H1 (cell line): ENCODE data around the gene GALT. TPM values are rescaled to one million over a fixed set of nuclear protein-coding genes. Genes with fewer than 3 reads are reported as not detected.
A peak's percentile ranks its signal among the peaks of the same experiment; 100 is the strongest.

ENCODE experiments used
- CTCF ChIA-PET: fragments of 300-600 bp; sonication (Branson Sonifier 250); formaldehyde crosslinking; loops from one replicate; lab custom pipeline; 2021; ENCODE audit not compliant: partially characterized antibody; lab: Charles Lee
- POLR2A ChIA-PET: fragments of 300-600 bp; sonication (Branson Sonifier 250); formaldehyde crosslinking; loops from one replicate; lab custom pipeline; 2021; ENCODE audit warnings: inconsistent platforms; ENCODE audit not compliant: partially characterized antibody; lab: Charles Lee
- DNase-seq, 2 experiments: peaks; one replicate each; pipeline versions ENCODE4 v3.0.0 to v3.0.0-alpha.2; 2010 to 2022; ENCODE audit warnings: low spot score in 2 of 2, low read depth in 1 of 2, mixed read lengths in 1 of 2
- FAIRE-seq: peaks from 2 replicates; lab custom pipeline; 2011; peaks lifted over from hg19 to GRCh38; lab: Jason Lieb, UNC
- H2AFZ ChIP-seq: 2 replicates; pipeline ENCODE4 v1.8.1; 2012; ENCODE audit warnings: low read length, inconsistent platforms
- H2AK5ac ChIP-seq: 2 replicates; pipeline ENCODE4 v1.6.1; 2013; ENCODE audit warnings: low read depth, low read length
- H2BK120ac ChIP-seq: replicated peaks from 2 replicates; pipeline ENCODE3; 2013; ENCODE audit warnings: low read depth, low read length, inconsistent platforms
- H2BK12ac ChIP-seq: 2 replicates; pipeline ENCODE4 v1.6.1; 2013; ENCODE audit warnings: low read depth, low read length
- H2BK15ac ChIP-seq: 2 replicates; pipeline ENCODE4 v1.6.1; 2013; ENCODE audit warnings: low read length
- H2BK20ac ChIP-seq: 2 replicates; pipeline ENCODE4 v1.6.1; 2013; ENCODE audit warnings: low read length
- H2BK5ac ChIP-seq: 2 replicates; pipeline ENCODE4 v1.6.1; 2013; ENCODE audit warnings: low read depth, low read length
- H3K14ac ChIP-seq: 2 replicates; pipeline ENCODE4 v1.6.1; 2013; ENCODE audit warnings: inconsistent platforms; ENCODE audit not compliant: insufficient read length
- H3K18ac ChIP-seq: 2 replicates; pipeline ENCODE4 v1.6.1; 2013; ENCODE audit warnings: low read length; ENCODE audit errors: extremely low read depth
- H3K23ac ChIP-seq: 2 replicates; pipeline ENCODE4 v1.6.1; 2013; ENCODE audit warnings: inconsistent platforms; ENCODE audit not compliant: insufficient read length
- H3K23me2 ChIP-seq: 2 replicates; pipeline ENCODE4 v1.6.1; 2013; ENCODE audit warnings: low read depth, low read length
- H3K27ac ChIP-seq: 2 replicates; pipeline ENCODE4 v1.6.1; 2011; ENCODE audit warnings: low read depth, low read length, inconsistent platforms
- H3K27me3 ChIP-seq, 4 experiments: replicated peaks in 1 of 4; 1 replicate in 1 of 4; 2 replicates in 3 of 4; pipeline versions ENCODE4 v1.6.1 to v1.8.1; 2011 to 2013; ENCODE audit warnings: low read length in 3 of 4, mild to moderate bottlenecking in 3 of 4, inconsistent platforms in 2 of 4, mixed read lengths in 2 of 4, moderate library complexity in 1 of 4; ENCODE audit not compliant: control insufficient read depth in 3 of 4, insufficient read depth in 3 of 4; ENCODE audit errors: extremely low read depth in 1 of 4
- H3K36me3 ChIP-seq, 4 experiments: 2 replicates each; pipeline versions ENCODE4 v1.6.1 to v1.8.1; 2011 to 2013; ENCODE audit warnings: mild to moderate bottlenecking in 4 of 4, low read length in 3 of 4, moderate library complexity in 2 of 4, control low read depth in 1 of 4, inconsistent platforms in 1 of 4; ENCODE audit not compliant: insufficient read depth in 4 of 4, control insufficient read depth in 2 of 4
- H3K4ac ChIP-seq: replicated peaks from 2 replicates; pipeline ENCODE3; 2013; ENCODE audit warnings: low read length, low read depth, mixed read lengths, inconsistent platforms; ENCODE audit not compliant: insufficient read length
- H3K4me1 ChIP-seq, 4 experiments: replicated peaks in 1 of 4; 1 replicate in 1 of 4; 2 replicates in 3 of 4; pipeline versions ENCODE4 v1.6.1 to v1.8.1; 2011 to 2013; ENCODE audit warnings: low read length in 3 of 4, inconsistent platforms in 2 of 4, mixed read lengths in 1 of 4; ENCODE audit not compliant: insufficient read depth in 4 of 4, control insufficient read depth in 3 of 4
- H3K4me2 ChIP-seq, 2 experiments: 2 replicates each; pipeline versions ENCODE4 v1.6.1 to v1.8.1; 2011 to 2013; ENCODE audit warnings: low read depth in 2 of 2, low read length in 2 of 2, control low read depth in 1 of 2, inconsistent platforms in 1 of 2, mild to moderate bottlenecking in 1 of 2; ENCODE audit not compliant: insufficient read depth in 1 of 2
- H3K4me3 ChIP-seq, 4 experiments: fragments of 200-600, 300-600 bp in 1 of 4; sonication (generic), shearing (Covaris generic), sonication (Bioruptor Twin) in 1 of 4; 2 replicates each; pipeline versions ENCODE4 v1.5.1 to v1.8.1; 2011 to 2016; ENCODE audit warnings: low read length in 4 of 4, low read depth in 3 of 4, control low read depth in 2 of 4, inconsistent platforms in 2 of 4, mild to moderate bottlenecking in 2 of 4, mixed read lengths in 1 of 4, moderate library complexity in 1 of 4; ENCODE audit not compliant: insufficient read depth in 2 of 4; ENCODE audit errors: extremely low read depth in 1 of 4
- H3K56ac ChIP-seq: replicated peaks from 2 replicates; pipeline ENCODE3; 2013; ENCODE audit warnings: low read depth, mild to moderate bottlenecking, mixed read lengths, low read length, inconsistent platforms; ENCODE audit not compliant: insufficient read length
- H3K79me1 ChIP-seq: 2 replicates; pipeline ENCODE4 v1.6.1; 2013; ENCODE audit warnings: low read depth, low read length, control low read depth
- H3K79me2 ChIP-seq, 2 experiments: 2 replicates each; pipeline versions ENCODE4 v1.6.1 to v1.8.1; 2012 to 2013; ENCODE audit warnings: low read length in 2 of 2, mild to moderate bottlenecking in 2 of 2, inconsistent platforms in 1 of 2; ENCODE audit not compliant: insufficient read depth in 2 of 2, control insufficient read depth in 1 of 2
- H3K9ac ChIP-seq, 4 experiments: replicated peaks in 1 of 4; 1 replicate in 1 of 4; 2 replicates in 3 of 4; pipeline versions ENCODE4 v1.6.1 to v1.8.1; 2011 to 2013; ENCODE audit warnings: low read depth in 3 of 4, low read length in 3 of 4, control low read depth in 2 of 4, mild to moderate bottlenecking in 2 of 4, moderate library complexity in 2 of 4, inconsistent platforms in 1 of 4; ENCODE audit errors: extremely low read depth in 1 of 4
- H3K9me3 ChIP-seq, 2 experiments: 2 replicates each; pipeline versions ENCODE4 v1.6.1 to v1.8.1; 2012 to 2013; ENCODE audit warnings: mild to moderate bottlenecking in 2 of 2, moderate library complexity in 2 of 2, control low read depth in 1 of 2, inconsistent platforms in 1 of 2, low read depth in 1 of 2, low read length in 1 of 2, mixed read lengths in 1 of 2; ENCODE audit not compliant: insufficient read depth in 2 of 2
- H4K20me1 ChIP-seq, 2 experiments: replicated peaks in 1 of 2; 2 replicates each; pipeline versions ENCODE3 to v1.8.1; 2011 to 2013; ENCODE audit warnings: inconsistent platforms in 2 of 2, low read length in 2 of 2, mild to moderate bottlenecking in 1 of 2; ENCODE audit not compliant: insufficient read depth in 2 of 2, control insufficient read depth in 1 of 2
- H4K5ac ChIP-seq: 2 replicates; pipeline ENCODE4 v1.6.1; 2013; ENCODE audit warnings: low read length, low read depth, mixed read lengths, inconsistent platforms; ENCODE audit not compliant: insufficient read length
- H4K8ac ChIP-seq: 2 replicates; pipeline ENCODE4 v1.8.0; 2013; ENCODE audit warnings: mild to moderate bottlenecking, moderate library complexity, low read length, inconsistent platforms; ENCODE audit not compliant: insufficient read depth; ENCODE audit errors: extremely low read depth
- H4K91ac ChIP-seq: replicated peaks from 2 replicates; pipeline ENCODE3; 2013; ENCODE audit warnings: low read length, mixed read lengths, inconsistent platforms; ENCODE audit not compliant: insufficient read length
- EP300 ChIP-seq, 2 experiments: IDR thresholded peaks; 1 replicate in 1 of 2; 2 replicates in 1 of 2; pipeline ENCODE4 v1.6.1; 2011 to 2012; ENCODE audit warnings: low read depth in 2 of 2, low read length in 2 of 2, mild to moderate bottlenecking in 2 of 2, borderline replicate concordance in 1 of 2, inconsistent platforms in 1 of 2, moderate library complexity in 1 of 2
- HDAC6 ChIP-seq: IDR thresholded peaks from one replicate; pipeline ENCODE4 v1.7.1; 2012; ENCODE audit warnings: low read depth, mild to moderate bottlenecking, inconsistent platforms, low read length, moderate library complexity
- RAD21 ChIP-seq, 2 experiments: IDR thresholded peaks in 1 of 2; conservative IDR thresholded peaks in 1 of 2; 2 replicates each; pipeline ENCODE4 v1.6.1; 2011; ENCODE audit warnings: low read depth in 2 of 2, low read length in 2 of 2, improper control_type of control experiment in 1 of 2, inconsistent platforms in 1 of 2, mild to moderate bottlenecking in 1 of 2, moderate library complexity in 1 of 2
- YY1 ChIP-seq: IDR thresholded peaks from 2 replicates; pipeline ENCODE4 v1.6.1; 2011; ENCODE audit warnings: low read depth, mild to moderate bottlenecking, low read length
- WGBS, 2 experiments: shearing (Covaris generic) in 1 of 2; methylation state at CpG; one replicate each; pipeline versions ENCODE4 v1.1.6 to v1.1.7; 2013 to 2015; ENCODE audit warnings: low lambda C conversion rate in 2 of 2, mixed read lengths in 2 of 2, inconsistent platforms in 1 of 2, low coverage in 1 of 2, missing lambda C conversion rate in 1 of 2; ENCODE audit not compliant: insufficient replicate concordance in 2 of 2, insufficient coverage in 1 of 2, insufficient read length in 1 of 2; ENCODE audit errors: extremely low coverage in 1 of 2, missing lambda C conversion rate in 1 of 2; 5-methylcytosine and 5-hydroxymethylcytosine counted together
- polyA plus RNA-seq, 7 experiments: library from polyadenylated mRNA; depleted of rRNA in 3 of 7; stranded (reverse) in 5 of 7; unstranded in 2 of 7; fragments of >200 nt in 5 of 7; fragments of 200-250 nt in 2 of 7; gene quantifications; 1 replicate in 5 of 7; 2 replicates in 1 of 7; 4 replicates in 1 of 7; pipeline versions ENCODE4 v1.2.1 to v1.2.3, GENCODE V29; 2011 to 2013; ENCODE audit warnings: missing spikeins in 2 of 7, mixed read lengths in 2 of 7
- total RNA-seq: library from RNA; stranded (reverse); fragmentation: NEBNext Ultra II Directional; extraction: Animal tissue kit (Norgen Biotek cat#: 25700); gene quantifications from 2 replicates; pipeline ENCODE4 v1.2.1, GENCODE V29; 2021
- TF ChIP-seq, protein P1 (sequence below), 3 experiments: IDR thresholded peaks; 1 replicate in 2 of 3; 2 replicates in 1 of 3; pipeline versions ENCODE4 v1.5.1 to v1.6.1; 2011; ENCODE audit warnings: low read length in 3 of 3, mild to moderate bottlenecking in 3 of 3, inconsistent platforms in 2 of 3, low read depth in 1 of 3, moderate library complexity in 1 of 3; ENCODE audit not compliant: insufficient read depth in 1 of 3; ENCODE audit errors: control extremely low read depth in 1 of 3

GALT gene
- total and polyA plus RNA-seq, 2 of the 8 experiments (the other 6 are each of a cell fraction or from before 2014, with no cell fraction given): 21.9 to 50.6 TPM

- H2BK120ac ChIP-seq: no peak overlapping the region
- H3K79me2 ChIP-seq: no peaks in the 10 kb centered on the region
- no peaks in the 10 kb centered on the region for H3K36me3 ChIP-seq
- H3K27me3 ChIP-seq: no peaks in the 10 kb centered on the region
- no peak overlapping the region for H3K23ac ChIP-seq
- DNase-seq: no peak
- POLR2A ChIA-PET: no interaction called here
- no peaks in the 10 kb centered on the region; the same call in 1 of the 2 replicates for H3K23me2 ChIP-seq
- no peak overlapping the region for H2AFZ ChIP-seq
- no peak overlapping the region for H3K56ac ChIP-seq
- no peaks in the 10 kb centered on the region for H3K79me1 ChIP-seq
- peaks cover 0 to 3% (median 1%) of the 10 kb centered on the region in 4 experiments; a peak in 2 of 7 replicates for H3K4me1 ChIP-seq
- no peak overlapping the region for H3K27ac ChIP-seq
- no peak overlapping the region for H3K9ac ChIP-seq
- H3K4me3 ChIP-seq: no peak overlapping the region
- 87% methylated on average over 10 of the region's 10 CpGs; no CpG with 5 or more reads in 1 of the 2 experiments for WGBS, 2 experiments
- H4K8ac ChIP-seq: no peak overlapping the region
- FAIRE-seq: no peak
- H4K20me1 ChIP-seq: no peaks in the 10 kb centered on the region
- H2BK20ac ChIP-seq: no peak overlapping the region; the same call in 1 of the 2 replicates
- no peak overlapping the region for H3K18ac ChIP-seq
- no peak overlapping the region for H4K5ac ChIP-seq
- H2BK12ac ChIP-seq: peak overlapping the region; percentile 76; the same call in 1 of the 2 replicates
- H3K14ac ChIP-seq: no peak overlapping the region
- H2AK5ac ChIP-seq: no peak overlapping the region
- no peaks in the 10 kb centered on the region for H3K9me3 ChIP-seq
- H3K4ac ChIP-seq: no peak overlapping the region
- H3K4me2 ChIP-seq: no peak overlapping the region; a peak in 1 of 4 replicates
- H2BK15ac ChIP-seq: no peak overlapping the region
- H2BK5ac ChIP-seq: no peak overlapping the region
- no peak for TF ChIP-seq YY1
- TF ChIP-seq, protein P1, sequence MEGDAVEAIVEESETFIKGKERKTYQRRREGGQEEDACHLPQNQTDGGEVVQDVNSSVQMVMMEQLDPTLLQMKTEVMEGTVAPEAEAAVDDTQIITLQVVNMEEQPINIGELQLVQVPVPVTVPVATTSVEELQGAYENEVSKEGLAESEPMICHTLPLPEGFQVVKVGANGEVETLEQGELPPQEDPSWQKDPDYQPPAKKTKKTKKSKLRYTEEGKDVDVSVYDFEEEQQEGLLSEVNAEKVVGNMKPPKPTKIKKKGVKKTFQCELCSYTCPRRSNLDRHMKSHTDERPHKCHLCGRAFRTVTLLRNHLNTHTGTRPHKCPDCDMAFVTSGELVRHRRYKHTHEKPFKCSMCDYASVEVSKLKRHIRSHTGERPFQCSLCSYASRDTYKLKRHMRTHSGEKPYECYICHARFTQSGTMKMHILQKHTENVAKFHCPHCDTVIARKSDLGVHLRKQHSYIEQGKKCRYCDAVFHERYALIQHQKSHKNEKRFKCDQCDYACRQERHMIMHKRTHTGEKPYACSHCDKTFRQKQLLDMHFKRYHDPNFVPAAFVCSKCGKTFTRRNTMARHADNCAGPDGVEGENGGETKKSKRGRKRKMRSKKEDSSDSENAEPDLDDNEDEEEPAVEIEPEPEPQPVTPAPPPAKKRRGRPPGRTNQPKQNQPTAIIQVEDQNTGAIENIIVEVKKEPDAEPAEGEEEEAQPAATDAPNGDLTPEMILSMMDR (IDR thresholded peaks at IDR 0.05; ENCODE audit: control extremely low read depth in 1 of 3, insufficient read depth in 1 of 3, low read depth in 1 of 3, low read length in 3 of 3): no peak
- TF ChIP-seq HDAC6: no peak
- no peak for TF ChIP-seq RAD21 (IDR thresholded peaks at IDR 0.05 in 1 of 2, conservative IDR thresholded peaks at IDR 0.05 in 1 of 2; ENCODE audit: low read depth in 2 of 2, low read length in 2 of 2)
- no peak for TF ChIP-seq EP300 (IDR thresholded peaks at IDR 0.05; ENCODE audit: borderline replicate concordance in 1 of 2, low read depth in 2 of 2, low read length in 2 of 2)
- CTCF ChIA-PET: interaction anchor here (1.6 to 12.6 kb wide), 3 partner anchors 12 to 22 kb away, joined by 4 to 147 read pairs (median 39); no protein-coding TSS in a partner anchor
- H4K91ac ChIP-seq: no peak overlapping the region
Observed at GRCh38 chr9:34687276-34688030, 41.0 kb downstream of the GALT start.
